ENCODE data around the gene MYO7A.

MYO7A gene

GRCh38 chr11:77118971-77119370 lies 9.1 kb upstream of the MYO7A start:
- H3K4me1 ChIP-seq, result peaks cover 48% of the 10 kb centered on the region
- no peak overlapping the region for H3K4me3 ChIP-seq
- H3K27me3 ChIP-seq, result no peaks in the 10 kb centered on the region
- TF ChIP-seq Cebpa-rat (IDR thresholded peaks at IDR 0.05), result no peak
- peaks cover 14% of the 10 kb centered on the region; the same call in 1 of the 2 replicates for H3K36me3 ChIP-seq
- no peaks in the 10 kb centered on the region for H3K9me3 ChIP-seq
- H4K20me1 ChIP-seq, result no peaks in the 10 kb centered on the region; the same call in 1 of the 2 replicates
- H3K9ac ChIP-seq, result no peak overlapping the region
- H3K27ac ChIP-seq, result no peak overlapping the region
- H3K4me2 ChIP-seq, result no peak overlapping the region

- H3K36me3 ChIP-seq, result peaks cover 14% of the 10 kb centered on the region; the same call in 1 of the 2 replicates
- H3K4me3 ChIP-seq, result no peak overlapping the region
- H3K4me1 ChIP-seq, result peaks cover 54% of the 10 kb centered on the region
- no peak overlapping the region for H3K9ac ChIP-seq
- H3K9me3 ChIP-seq, result no peaks in the 10 kb centered on the region
- no peaks in the 10 kb centered on the region; the same call in 1 of the 2 replicates for H4K20me1 ChIP-seq
- H3K27ac ChIP-seq, result no peak overlapping the region
- no peak for TF ChIP-seq Cebpa-rat (IDR thresholded peaks at IDR 0.05)
- H3K4me2 ChIP-seq, result no peak overlapping the region
- no peaks in the 10 kb centered on the region for H3K27me3 ChIP-seq
Measured at GRCh38 chr11:77119531-77119936, 8.5 kb upstream of the MYO7A start.

GRCh38 chr11:77120571-77120970 lies 7.5 kb upstream of the MYO7A start:
- Histone ChIP-seq H3K9ac (no peak overlapping the region; the same call in 1 of the 2 replicates), H3K27ac (0 out of 2 replicates have a peak overlapping the region, but pooled peaks have one; percentile 64), H3K27me3 (no peaks in the 10 kb centered on the region), H3K4me1 (peaks cover 64% of the 10 kb centered on the region), H4K20me1 (no peaks in the 10 kb centered on the region; the same call in 1 of the 2 replicates), H3K36me3 (peaks cover 14% of the 10 kb centered on the region; the same call in 1 of the 2 replicates), H3K9me3 (no peaks in the 10 kb centered on the region), H3K4me3 (no peak overlapping the region), H3K4me2 (peak overlapping the region; percentile 93)
- TF ChIP-seq Cebpa-rat (IDR thresholded peaks at IDR 0.05), result no peak

GRCh38 chr11:77121096-77121640 lies 6.9 kb upstream of the MYO7A start:
- peak overlapping the region; percentile 93 for H3K4me2 ChIP-seq
- peaks cover 70% of the 10 kb centered on the region for H3K4me1 ChIP-seq
- H3K27me3 ChIP-seq, result no peaks in the 10 kb centered on the region
- H3K4me3 ChIP-seq, result peak overlapping the region; percentile 34; the same call in 1 of the 2 replicates
- no peaks in the 10 kb centered on the region for H3K9me3 ChIP-seq
- peaks cover 14% of the 10 kb centered on the region; the same call in 1 of the 2 replicates for H3K36me3 ChIP-seq
- H3K27ac ChIP-seq, result peak overlapping the region; percentile 64
- TF ChIP-seq Cebpa-rat (IDR thresholded peaks at IDR 0.05), result no peak
- no peaks in the 10 kb centered on the region; the same call in 1 of the 2 replicates for H4K20me1 ChIP-seq
- H3K9ac ChIP-seq, result peak overlapping the region; percentile 5; the same call in 1 of the 2 replicates

- no peak for TF ChIP-seq Cebpa-rat (IDR thresholded peaks at IDR 0.05)
- Histone ChIP-seq H3K4me3 (no peak overlapping the region; the same call in 1 of the 2 replicates), H4K20me1 (no peaks in the 10 kb centered on the region; the same call in 1 of the 2 replicates), H3K36me3 (peaks cover 14% of the 10 kb centered on the region; the same call in 1 of the 2 replicates), H3K9me3 (no peaks in the 10 kb centered on the region), H3K27ac (no peak overlapping the region; the same call in 1 of the 2 replicates), H3K9ac (0 out of 2 replicates have a peak overlapping the region, but pooled peaks have one; percentile 5), H3K27me3 (no peaks in the 10 kb centered on the region), H3K4me1 (peaks cover 70% of the 10 kb centered on the region), H3K4me2 (peak overlapping the region; percentile 93)
Measured at GRCh38 chr11:77121876-77122575, 6.0 kb upstream of the MYO7A start.

GRCh38 chr11:77122576-77123212 lies 5.4 kb upstream of the MYO7A start:
- H3K27ac ChIP-seq, result peak overlapping the region; percentile 35; the same call in 1 of the 2 replicates

GRCh38 chr11:77123591-77123990 lies 4.5 kb upstream of the MYO7A start:
- H3K9me3 ChIP-seq, result no peaks in the 10 kb centered on the region
- H3K9ac ChIP-seq, result no peak overlapping the region
- H3K36me3 ChIP-seq, result peaks cover 9% of the 10 kb centered on the region; the same call in 1 of the 2 replicates

More at GRCh38 chr11:77122576-77123212, 5.4 kb upstream of the MYO7A start:
- Histone ChIP-seq H3K4me2 (peak overlapping the region; percentile 93), H3K36me3 (peaks cover 14% of the 10 kb centered on the region; the same call in 1 of the 2 replicates), H3K4me3 (no peak overlapping the region), H3K9ac (no peak overlapping the region), H3K27me3 (no peaks in the 10 kb centered on the region), H3K4me1 (peaks cover 70% of the 10 kb centered on the region), H4K20me1 (no peaks in the 10 kb centered on the region; the same call in 1 of the 2 replicates), H3K9me3 (no peaks in the 10 kb centered on the region)
- TF ChIP-seq Cebpa-rat (IDR thresholded peaks at IDR 0.05), result no peak

GRCh38 chr11:77124041-77124440 lies 4.0 kb upstream of the MYO7A start:
- peaks cover 4% of the 10 kb centered on the region; the same call in 1 of the 2 replicates for H3K36me3 ChIP-seq
- H3K4me2 ChIP-seq, result no peak overlapping the region
- no peaks in the 10 kb centered on the region for H3K9me3 ChIP-seq
- peaks cover 79% of the 10 kb centered on the region for H3K4me1 ChIP-seq
- no peak for TF ChIP-seq Cebpa-rat (IDR thresholded peaks at IDR 0.05)
- no peaks in the 10 kb centered on the region for H3K27me3 ChIP-seq
- H3K27ac ChIP-seq, result no peak overlapping the region
- H3K4me3 ChIP-seq, result no peak overlapping the region
- no peak overlapping the region for H3K9ac ChIP-seq
- no peaks in the 10 kb centered on the region; the same call in 1 of the 2 replicates for H4K20me1 ChIP-seq

More at GRCh38 chr11:77123591-77123990, 4.5 kb upstream of the MYO7A start:
- TF ChIP-seq Cebpa-rat (IDR thresholded peaks at IDR 0.05), result no peak
- Histone ChIP-seq H3K4me3 (no peak overlapping the region), H3K27ac (no peak overlapping the region), H3K27me3 (no peaks in the 10 kb centered on the region), H3K4me2 (no peak overlapping the region), H3K4me1 (peaks cover 77% of the 10 kb centered on the region), H4K20me1 (no peaks in the 10 kb centered on the region; the same call in 1 of the 2 replicates)

GRCh38 chr11:77124488-77124887 lies 3.6 kb upstream of the MYO7A start:
- H3K4me1 ChIP-seq, result peaks cover 83% of the 10 kb centered on the region
- no peak for TF ChIP-seq Cebpa-rat (IDR thresholded peaks at IDR 0.05)
- no peak overlapping the region for H3K27ac ChIP-seq
- H3K27me3 ChIP-seq, result no peaks in the 10 kb centered on the region
- peaks cover under 1% of the 10 kb centered on the region; the same call in 1 of the 2 replicates for H3K36me3 ChIP-seq
- no peak overlapping the region for H3K9ac ChIP-seq
- H3K4me3 ChIP-seq, result no peak overlapping the region
- peak overlapping the region; percentile 28 for H3K4me2 ChIP-seq
- no peaks in the 10 kb centered on the region; the same call in 1 of the 2 replicates for H4K20me1 ChIP-seq
- no peaks in the 10 kb centered on the region for H3K9me3 ChIP-seq

All from BLaER1 (cell line).